WERI-Rb-1 (cell line): Measurements from ENCODE around the gene SH3PXD2B.
A peak's percentile ranks its signal among the peaks of the same experiment; 100 is the strongest.
"Not testable (repeated sequence)": the region's sequence is repeated elsewhere in the genome, so short reads cannot be mapped to it uniquely, and the experiment has no call there.

Experiments used
- DNase-seq: peaks from one replicate; pipeline ENCODE4 v3.0.0-alpha.2; 2020
- H3K27ac ChIP-seq: fragments of 250-450 bp; sonication (Bioruptor Pico); 2 replicates; pipeline ENCODE4 v1.5.1; 2020; ENCODE audit warnings: mild to moderate bottlenecking, moderate library complexity
- H3K27me3 ChIP-seq: fragments of 250-450 bp; sonication (Bioruptor Pico); 2 replicates; pipeline ENCODE4 v1.5.1; 2021; ENCODE audit warnings: mild to moderate bottlenecking, low read depth, moderate library complexity; ENCODE audit not compliant: insufficient read depth, severe bottlenecking
- H3K36me3 ChIP-seq: fragments of 250-450 bp; sonication (Bioruptor Pico); 2 replicates; pipeline ENCODE4 v1.5.1; 2020; ENCODE audit warnings: mild to moderate bottlenecking, moderate library complexity
- H3K4me3 ChIP-seq: 2 replicates; pipeline ENCODE4 v1.5.1; 2011; ENCODE audit warnings: low read depth, mild to moderate bottlenecking, control low read depth, low read length
- H3K9me3 ChIP-seq: fragments of 250-450 bp; sonication (Bioruptor Pico); 2 replicates; pipeline ENCODE4 v1.5.1; 2021; ENCODE audit warnings: mild to moderate bottlenecking, moderate library complexity; ENCODE audit not compliant: severe bottlenecking
- TF ChIP-seq, protein P1 (sequence below): IDR thresholded peaks from 2 replicates; pipeline ENCODE4 v1.5.1; 2011; ENCODE audit warnings: low read depth, mild to moderate bottlenecking, control low read depth, inconsistent platforms, low read length

The SH3PXD2B gene

DNA sequence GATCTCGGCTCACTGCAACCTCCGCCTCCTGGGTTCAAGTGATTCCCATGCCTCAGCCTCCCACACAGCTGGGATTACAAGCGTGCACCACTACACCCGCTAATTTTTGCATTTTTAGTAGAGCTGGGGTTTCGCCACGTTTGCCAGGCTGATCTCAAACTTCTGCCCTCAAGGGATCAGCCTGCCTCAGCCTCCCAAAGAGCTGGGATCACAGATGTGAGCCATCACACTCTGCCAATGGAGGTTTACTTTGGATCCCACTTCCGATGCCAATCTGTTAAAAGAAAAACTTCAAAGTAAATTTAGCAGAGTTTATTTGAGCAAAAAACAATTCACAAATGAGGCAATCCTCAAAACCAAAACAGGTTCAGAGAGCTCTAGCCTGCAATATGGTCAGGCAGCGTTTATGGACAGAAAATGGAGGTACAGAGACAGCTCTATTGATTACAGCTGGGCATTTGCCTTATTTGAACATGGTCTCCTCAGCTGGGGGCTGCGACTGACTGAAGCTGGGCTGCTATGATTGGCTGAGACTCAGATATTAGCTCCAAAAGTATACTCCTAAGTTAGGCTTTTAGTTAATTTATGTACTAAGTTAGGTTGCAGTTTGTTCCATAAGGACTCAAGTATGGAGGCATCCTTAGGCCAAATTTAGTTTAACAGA is 152.1 kb downstream of the SH3PXD2B start:
- peaks cover 9% of the 10 kb centered on the region for H3K9me3 ChIP-seq
- DNase-seq = no peak
- no peak overlapping the region for H3K27ac ChIP-seq
- no peaks in the 10 kb centered on the region for H3K27me3 ChIP-seq
- H3K36me3 ChIP-seq = no peaks in the 10 kb centered on the region
- H3K4me3 ChIP-seq = no peak overlapping the region
- TF ChIP-seq, protein P1, sequence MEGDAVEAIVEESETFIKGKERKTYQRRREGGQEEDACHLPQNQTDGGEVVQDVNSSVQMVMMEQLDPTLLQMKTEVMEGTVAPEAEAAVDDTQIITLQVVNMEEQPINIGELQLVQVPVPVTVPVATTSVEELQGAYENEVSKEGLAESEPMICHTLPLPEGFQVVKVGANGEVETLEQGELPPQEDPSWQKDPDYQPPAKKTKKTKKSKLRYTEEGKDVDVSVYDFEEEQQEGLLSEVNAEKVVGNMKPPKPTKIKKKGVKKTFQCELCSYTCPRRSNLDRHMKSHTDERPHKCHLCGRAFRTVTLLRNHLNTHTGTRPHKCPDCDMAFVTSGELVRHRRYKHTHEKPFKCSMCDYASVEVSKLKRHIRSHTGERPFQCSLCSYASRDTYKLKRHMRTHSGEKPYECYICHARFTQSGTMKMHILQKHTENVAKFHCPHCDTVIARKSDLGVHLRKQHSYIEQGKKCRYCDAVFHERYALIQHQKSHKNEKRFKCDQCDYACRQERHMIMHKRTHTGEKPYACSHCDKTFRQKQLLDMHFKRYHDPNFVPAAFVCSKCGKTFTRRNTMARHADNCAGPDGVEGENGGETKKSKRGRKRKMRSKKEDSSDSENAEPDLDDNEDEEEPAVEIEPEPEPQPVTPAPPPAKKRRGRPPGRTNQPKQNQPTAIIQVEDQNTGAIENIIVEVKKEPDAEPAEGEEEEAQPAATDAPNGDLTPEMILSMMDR = no peak

DNA sequence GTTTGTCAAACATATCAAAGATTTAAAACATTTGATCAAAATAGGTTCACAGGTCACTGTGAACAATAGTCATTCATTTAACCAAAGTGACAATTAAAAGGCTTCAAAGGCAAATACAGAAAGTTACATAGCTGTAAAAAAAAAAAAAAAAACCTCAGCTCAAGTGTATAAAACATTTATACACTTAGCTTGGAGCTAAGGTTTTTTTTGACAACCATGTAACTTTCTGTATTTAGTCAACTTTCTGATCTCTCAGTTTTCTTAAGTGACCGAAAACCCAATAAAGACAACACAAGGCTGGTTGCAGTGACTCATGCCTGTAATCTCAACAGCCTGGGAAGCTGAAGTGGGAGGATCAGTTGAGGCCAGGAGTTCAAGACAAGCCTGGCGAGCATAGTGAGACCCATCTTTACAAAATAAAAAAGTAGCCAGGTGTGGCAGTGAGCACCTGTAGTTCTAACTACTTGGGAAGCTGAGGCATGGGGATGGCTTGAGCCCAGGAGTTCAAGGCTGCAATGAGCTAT is 154.3 kb downstream of the SH3PXD2B start:
- Histone ChIP-seq H3K4me3 (no peak overlapping the region), H3K9me3 (no peaks in the 10 kb centered on the region), H3K27ac (no peak overlapping the region), H3K27me3 (no peaks in the 10 kb centered on the region), H3K36me3 (no peaks in the 10 kb centered on the region)
- no peak for DNase-seq
- TF ChIP-seq, protein P1 = no peak

DNA sequence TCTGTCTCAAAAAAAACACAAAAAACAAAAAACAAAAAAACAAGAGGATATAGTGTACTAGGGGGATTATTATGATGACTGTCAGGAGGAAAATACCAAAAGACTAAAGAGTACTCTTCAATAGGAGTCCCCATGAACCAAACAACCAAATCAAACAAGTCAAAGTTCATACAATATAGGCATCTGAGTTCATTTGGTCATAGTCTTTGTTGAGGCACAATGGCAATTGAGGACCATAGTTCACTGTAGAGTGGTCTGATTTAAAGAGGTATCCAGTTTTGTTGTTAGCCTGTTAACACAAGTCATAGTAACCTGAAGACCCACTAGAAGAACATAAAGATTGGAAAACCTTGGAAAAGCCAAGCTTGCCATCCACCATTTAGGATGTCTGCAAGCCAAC is 159.5 kb downstream of the SH3PXD2B start:
- Histone ChIP-seq H3K36me3 (no peaks in the 10 kb centered on the region), H3K9me3 (no peaks in the 10 kb centered on the region), H3K27me3 (no peaks in the 10 kb centered on the region), H3K27ac (no peak overlapping the region), H3K4me3 (no peak overlapping the region)
- DNase-seq = no peak
- TF ChIP-seq, protein P1 = no peak

DNA sequence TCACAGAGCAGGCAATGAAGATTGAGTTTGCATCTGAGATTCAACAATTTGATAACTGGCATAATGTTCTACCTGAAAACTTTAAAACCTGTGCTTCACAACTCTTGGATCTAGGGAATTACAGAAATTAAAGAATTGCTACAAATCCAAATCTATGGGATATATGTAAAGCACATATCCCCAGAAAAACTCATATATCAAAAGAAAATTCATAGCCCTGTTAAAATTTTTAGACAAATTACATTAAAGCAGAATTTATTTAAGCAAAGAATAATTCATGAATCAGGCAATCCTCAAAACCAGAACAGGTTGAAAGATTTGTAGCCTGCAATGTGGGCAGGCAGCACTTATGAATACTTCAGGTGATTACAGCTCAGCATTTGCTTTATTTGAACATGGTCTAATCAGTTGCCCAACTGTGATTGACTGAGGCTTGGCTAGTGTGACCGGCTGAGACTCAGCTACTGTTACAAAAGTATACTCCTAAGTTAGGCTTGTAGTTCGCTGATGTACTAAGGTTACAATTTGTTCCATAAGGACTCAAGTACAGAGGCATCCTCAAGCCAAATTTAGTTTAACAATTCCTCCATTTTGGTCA is 160.5 kb downstream of the SH3PXD2B start:
- no peaks in the 10 kb centered on the region for H3K36me3 ChIP-seq
- TF ChIP-seq, protein P1 = no peak
- H3K27me3 ChIP-seq = no peaks in the 10 kb centered on the region
- no peak for DNase-seq
- no peak overlapping the region for H3K4me3 ChIP-seq
- no peaks in the 10 kb centered on the region for H3K9me3 ChIP-seq
- H3K27ac ChIP-seq = no peak overlapping the region

DNA sequence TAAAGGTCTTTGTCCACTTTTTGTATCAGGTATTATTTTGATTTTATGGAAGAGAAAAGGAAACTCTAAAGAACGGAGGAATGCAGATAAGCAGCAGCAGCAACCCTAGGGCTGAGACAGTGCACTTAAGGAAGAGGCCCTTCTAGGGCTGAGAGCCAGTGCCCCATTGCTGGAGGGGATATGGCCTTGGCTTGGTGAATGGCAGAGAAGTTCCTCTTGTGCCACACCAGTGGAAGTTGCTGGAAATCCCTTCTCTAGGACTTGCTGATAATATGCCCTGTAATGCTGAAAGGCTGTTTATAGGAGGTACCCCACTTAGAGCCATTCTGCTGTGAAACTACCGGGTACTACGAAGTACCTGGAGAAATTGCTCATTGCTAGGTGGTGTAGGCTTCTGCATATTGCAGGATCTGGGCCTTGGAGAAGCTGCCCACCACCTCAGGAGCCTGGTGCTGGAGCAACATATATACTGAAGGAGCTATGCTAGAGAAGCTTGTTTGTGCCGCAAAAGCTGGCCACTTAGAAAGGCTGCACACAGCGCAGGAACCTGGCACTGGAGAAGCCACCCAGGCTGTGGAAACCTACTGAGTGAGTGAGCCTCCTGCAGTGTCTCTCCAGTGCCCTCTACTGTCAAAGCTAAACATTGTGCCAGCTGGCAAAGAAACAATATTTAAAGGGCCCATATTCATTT is 161.1 kb downstream of the SH3PXD2B start:
- peak; percentile 69 for DNase-seq
- H3K4me3 ChIP-seq = no peak overlapping the region

DNA sequence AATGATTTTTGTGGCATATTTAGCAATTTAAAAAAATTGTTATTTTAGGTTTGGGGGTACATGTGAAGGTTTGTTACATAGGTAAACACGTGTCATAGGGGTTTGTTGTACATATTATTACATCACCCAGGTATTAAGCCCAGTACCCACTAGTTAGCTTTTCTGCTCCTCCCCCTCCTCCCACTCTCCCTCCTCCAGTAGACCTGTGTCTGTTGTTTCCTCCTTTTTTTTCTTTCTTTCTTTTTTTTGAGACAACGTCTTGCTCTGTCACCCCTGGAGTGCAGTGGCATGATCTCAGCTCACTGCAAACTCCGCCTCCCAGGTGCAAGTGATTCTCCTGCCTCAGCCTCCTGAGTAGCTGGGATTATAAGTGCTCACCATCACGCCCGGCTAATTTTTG is 162.5 kb downstream of the SH3PXD2B start:
- not testable (repeated sequence) for H3K9me3 ChIP-seq, H3K36me3 ChIP-seq, H3K27ac ChIP-seq, H3K4me3 ChIP-seq, H3K27me3 ChIP-seq, DNase-seq

More for the DNA sequence above, 161.1 kb downstream of the SH3PXD2B start:
- no peaks in the 10 kb centered on the region for H3K27me3 ChIP-seq
- no peaks in the 10 kb centered on the region for H3K9me3 ChIP-seq
- TF ChIP-seq, protein P1 = peak; percentile 88
- no peak overlapping the region for H3K27ac ChIP-seq
- no peaks in the 10 kb centered on the region for H3K36me3 ChIP-seq
